Motor neuron (in vitro differentiated cells): Measurements from ENCODE around the gene SLC34A1. TPM values are rescaled to one million over a fixed set of nuclear protein-coding genes. Genes with fewer than 3 reads are reported as not detected.
"Not testable (repeated sequence)": the region's sequence is repeated elsewhere in the genome, so short reads cannot be mapped to it uniquely, and the experiment has no call there.

Experiments
- ATAC-seq, 8 experiments: fragments of 200-7000 bp; cut with Tn5 transposase; replicated peaks in 6 of 8; 2 replicates each; pipeline ENCODE4 v1.8.0; 2021; ENCODE audit warnings: mild to moderate bottlenecking in 8 of 8, moderate library complexity in 8 of 8
- H3K27ac ChIP-seq, 2 donors: fragments of 250-450 bp; sonication (Bioruptor Pico); 2 replicates each; pipeline ENCODE4 v1.9.0; 2021; ENCODE audit warnings: antibody characterized with exemption in 2 of 2, mild to moderate bottlenecking in 2 of 2, moderate library complexity in 1 of 2
- H3K4me1 ChIP-seq, 2 donors: fragments of 250-450 bp; sonication (Bioruptor Pico); replicated peaks in 1 of 2; 2 replicates each; pipeline ENCODE4 v1.6.1; 2021; ENCODE audit warnings: antibody characterized with exemption in 2 of 2, mild to moderate bottlenecking in 2 of 2, moderate library complexity in 1 of 2
- H3K4me3 ChIP-seq, 5 donors: fragments of 250-450 bp; sonication (Bioruptor Pico); 2 replicates each; pipeline ENCODE4 v1.9.0; 2021; ENCODE audit warnings: antibody characterized with exemption in 5 of 5, mild to moderate bottlenecking in 5 of 5, moderate library complexity in 4 of 5
- WGBS, 10 experiments: fragments of 450-650 bp; shearing (Covaris generic); methylation state at CpG; one replicate each; pipeline ENCODE4 v1.0.0; 2022; 5-methylcytosine and 5-hydroxymethylcytosine counted together
- in situ Hi-C, 9 experiments: fragments of 400-800 bp; cut with MboI; loops; one replicate each; pipeline ENCODE4 v1.15.0; 2021; ENCODE audit warnings: low sequenced_read_pairs in 9 of 9, low pct_unique_long_range_greater_than_20kb in 2 of 9; ENCODE audit not compliant: unreplicated experiment in 9 of 9
- total RNA-seq, 8 experiments: library from RNA; unstranded; fragments of 300-600 nt; gene quantifications; 2 replicates each; pipeline versions ENCODE4 v1.2.3 to v1.2.4, GENCODE V29; 2022

The SLC34A1 gene
- total RNA-seq, 8 experiments from 2014 or later: 0.05 to 0.94 (median 0.42) TPM; not detected in 2

- H3K4me3 ChIP-seq: peak overlapping the region; percentile 25 to 45 (median 37)
- in situ Hi-C loops: no loop called here
- ATAC-seq: peak; percentile 27 to 72 (median 68)
- H3K4me1 ChIP-seq: peaks cover 10 to 12% of the 10 kb centered on the region in 2 donors
- WGBS, 10 experiments: 0 to 60% (median 3%) methylated on average over 1 to 20 of the region's 49 CpGs; no CpG with 5 or more reads in 3 of the 10 experiments
- H3K27ac ChIP-seq: peak overlapping the region; percentile 11 to 38
These were observed 18.2 kb downstream of the SLC34A1 start for GRCh38 chr5:177402271-177403043.

GRCh38 chr5:177403102-177403791 is 19.0 kb downstream of the SLC34A1 start:
- in situ Hi-C loops: no loop called here
- 0 to 17% methylated on average over 2 to 17 of the region's 61 CpGs; no CpG with 5 or more reads in 8 of the 10 experiments for WGBS, 10 experiments
- peak overlapping the region; percentile 25 to 45 (median 37) for H3K4me3 ChIP-seq
- peak overlapping the region in 1 of 2 donors; percentile 38 for H3K27ac ChIP-seq
- ATAC-seq: peak; percentile 9 to 34 (median 24)
- H3K4me1 ChIP-seq: peaks cover 10 to 12% of the 10 kb centered on the region in 2 donors

GRCh38 chr5:177403792-177404640 is 19.8 kb downstream of the SLC34A1 start:
- H3K27ac ChIP-seq: peak overlapping the region in 1 of 2 donors; percentile 52
- peaks cover 10 to 12% of the 10 kb centered on the region in 2 donors for H3K4me1 ChIP-seq
- WGBS, 10 experiments: 0 to 3% (median 1%) methylated on average over 9 to 21 of the region's 93 CpGs; no CpG with 5 or more reads in 5 of the 10 experiments
- peak; percentile 73 to 82 (median 76) for ATAC-seq
- in situ Hi-C loops: no loop called here
- peak overlapping the region; percentile 25 to 45 (median 37) for H3K4me3 ChIP-seq

- Histone ChIP-seq H3K27ac (peak overlapping the region in 1 of 2 donors; percentile 52), H3K4me3 (peak overlapping the region; percentile 25 to 45 (median 37)), H3K4me1 (peaks cover 10 to 12% of the 10 kb centered on the region in 2 donors)
- WGBS, 10 experiments: 0 to 83% (median 55%) methylated on average over 1 to 4 of the region's 16 CpGs; no CpG with 5 or more reads in 6 of the 10 experiments
- ATAC-seq: no peak
- in situ Hi-C loops: no loop called here
These were observed 20.5 kb downstream of the SLC34A1 start for GRCh38 chr5:177404641-177405179.

GRCh38 chr5:177405312-177405711 is 21.1 kb downstream of the SLC34A1 start:
- Histone ChIP-seq H3K4me3 (no peak overlapping the region), H3K27ac (no peak overlapping the region), H3K4me1 (peaks cover 10 to 12% of the 10 kb centered on the region in 2 donors)
- no peak for ATAC-seq
- in situ Hi-C loops: no loop called here
- 83% methylated on average over 1 of the region's 2 CpGs; no CpG with 5 or more reads in 9 of the 10 experiments for WGBS, 10 experiments

- 71 to 100% (median 81%) methylated on average over 1 to 4 of the region's 5 CpGs; no CpG with 5 or more reads in 6 of the 10 experiments for WGBS, 10 experiments
- Histone ChIP-seq H3K27ac (no peak overlapping the region), H3K4me1 (peaks cover 10% of the 10 kb centered on the region in 2 donors), H3K4me3 (no peak overlapping the region)
- in situ Hi-C loops: no loop called here
- ATAC-seq: no peak
These were observed 21.6 kb downstream of the SLC34A1 start for GRCh38 chr5:177405805-177406204.

GRCh38 chr5:177409043-177409801 is 25.0 kb downstream of the SLC34A1 start, which contains the start of gene F12:
TSS of gene F12 (minus strand) at chr5:177409564. CDS start at chr5:177409527, 37 bp downstream.
- Histone ChIP-seq H3K4me3 (no peak within 1 kb of the TSS), H3K27ac (no peak within 1 kb of the TSS), H3K4me1 (peaks cover 6% of the 10 kb centered on the region in 2 donors)
- WGBS, 10 experiments: 63 to 100% (median 89%) methylated on average over 1 to 4 of the region's 9 CpGs; no CpG with 5 or more reads in 3 of the 10 experiments
- ATAC-seq: no peak
- in situ Hi-C loops: no loop called here

- WGBS, 10 experiments: 65 to 94% (median 80%) methylated on average over 1 to 3 of the region's 3 CpGs; no CpG with 5 or more reads in 5 of the 10 experiments
- no peak for ATAC-seq
- H3K4me1 ChIP-seq: no peaks in the 10 kb centered on the region
- no peak overlapping the region for H3K27ac ChIP-seq
- in situ Hi-C loops: no loop called here
- no peak overlapping the region for H3K4me3 ChIP-seq
These were observed 26.3 kb downstream of the SLC34A1 start for GRCh38 chr5:177410575-177410974.

- Histone ChIP-seq H3K4me3 (no peak overlapping the region), H3K27ac (no peak overlapping the region), H3K4me1 (no peaks in the 10 kb centered on the region)
- WGBS, 10 experiments: 65 to 100% (median 86%) methylated on average over 1 to 7 of the region's 8 CpGs
- in situ Hi-C loops: no loop called here
- ATAC-seq: no peak
These were observed 28.5 kb downstream of the SLC34A1 start for GRCh38 chr5:177412603-177413233.

GRCh38 chr5:177414481-177414880 is 30.2 kb downstream of the SLC34A1 start:
- in situ Hi-C loops: no loop called here
- 60 to 100% (median 93%) methylated on average over 1 to 3 of the region's 3 CpGs; no CpG with 5 or more reads in 2 of the 10 experiments for WGBS, 10 experiments
- no peak for ATAC-seq
- Histone ChIP-seq H3K27ac (no peak overlapping the region), H3K4me1 (no peaks in the 10 kb centered on the region), H3K4me3 (no peak overlapping the region)

GRCh38 chr5:177417081-177417480 is 32.8 kb downstream of the SLC34A1 start:
- H3K4me1 ChIP-seq, in situ Hi-C loops, H3K27ac ChIP-seq, ATAC-seq, H3K4me3 ChIP-seq: not testable (repeated sequence)
- 50 to 100% (median 92%) methylated on average over 1 to 4 of the region's 6 CpGs; no CpG with 5 or more reads in 2 of the 10 experiments for WGBS, 10 experiments
